ENCODE results near the gene RASGRP4. TPM values are rescaled to one million over a fixed set of nuclear protein-coding genes. Genes with fewer than 3 reads are reported as not detected.

Gene RASGRP4, protein sequence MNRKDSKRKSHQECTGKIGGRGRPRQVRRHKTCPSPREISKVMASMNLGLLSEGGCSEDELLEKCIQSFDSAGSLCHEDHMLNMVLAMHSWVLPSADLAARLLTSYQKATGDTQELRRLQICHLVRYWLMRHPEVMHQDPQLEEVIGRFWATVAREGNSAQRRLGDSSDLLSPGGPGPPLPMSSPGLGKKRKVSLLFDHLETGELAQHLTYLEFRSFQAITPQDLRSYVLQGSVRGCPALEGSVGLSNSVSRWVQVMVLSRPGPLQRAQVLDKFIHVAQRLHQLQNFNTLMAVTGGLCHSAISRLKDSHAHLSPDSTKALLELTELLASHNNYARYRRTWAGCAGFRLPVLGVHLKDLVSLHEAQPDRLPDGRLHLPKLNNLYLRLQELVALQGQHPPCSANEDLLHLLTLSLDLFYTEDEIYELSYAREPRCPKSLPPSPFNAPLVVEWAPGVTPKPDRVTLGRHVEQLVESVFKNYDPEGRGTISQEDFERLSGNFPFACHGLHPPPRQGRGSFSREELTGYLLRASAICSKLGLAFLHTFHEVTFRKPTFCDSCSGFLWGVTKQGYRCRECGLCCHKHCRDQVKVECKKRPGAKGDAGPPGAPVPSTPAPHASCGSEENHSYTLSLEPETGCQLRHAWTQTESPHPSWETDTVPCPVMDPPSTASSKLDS
- total RNA-seq: 1 to 10 TPM; 1.0 to 1.4 TPM

DNA sequence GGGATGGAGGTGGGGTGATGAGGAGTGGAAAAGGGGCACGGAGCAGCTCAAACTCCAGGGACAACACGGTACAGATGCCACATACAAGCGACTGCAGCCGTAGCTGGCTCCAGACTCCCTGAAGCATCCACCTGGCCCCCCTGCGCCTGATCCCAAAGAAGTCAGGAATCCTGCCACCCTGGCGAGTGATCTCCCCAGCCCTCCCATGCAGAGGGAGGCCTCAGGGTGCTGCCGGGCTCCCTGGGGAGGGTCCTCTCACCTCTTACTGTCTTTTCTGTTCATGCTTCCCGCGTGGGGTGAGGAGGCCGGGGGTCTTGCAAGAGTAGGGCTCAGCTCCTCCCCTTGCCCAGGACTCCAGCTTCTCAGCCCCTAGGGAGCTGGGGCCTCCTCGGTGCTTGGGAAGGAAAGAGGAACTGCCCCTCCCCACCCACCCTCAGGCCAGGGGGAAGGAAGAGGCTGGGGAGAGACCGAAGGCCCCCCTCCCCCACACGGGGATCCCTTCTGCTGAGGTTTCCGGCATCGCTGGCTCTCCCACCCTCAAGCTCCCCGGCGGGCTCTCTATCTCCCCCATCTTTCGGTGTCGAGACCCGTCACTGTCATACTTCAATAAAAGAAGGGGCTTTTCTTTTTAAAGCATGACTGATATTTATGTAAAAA, at the start of gene RASGRP4:
Gene RASGRP4, minus strand, starts transcription at position 410 of the 657 bp plus-strand sequence. Its CDS starts 128 bp downstream, at position 282.

DNA sequence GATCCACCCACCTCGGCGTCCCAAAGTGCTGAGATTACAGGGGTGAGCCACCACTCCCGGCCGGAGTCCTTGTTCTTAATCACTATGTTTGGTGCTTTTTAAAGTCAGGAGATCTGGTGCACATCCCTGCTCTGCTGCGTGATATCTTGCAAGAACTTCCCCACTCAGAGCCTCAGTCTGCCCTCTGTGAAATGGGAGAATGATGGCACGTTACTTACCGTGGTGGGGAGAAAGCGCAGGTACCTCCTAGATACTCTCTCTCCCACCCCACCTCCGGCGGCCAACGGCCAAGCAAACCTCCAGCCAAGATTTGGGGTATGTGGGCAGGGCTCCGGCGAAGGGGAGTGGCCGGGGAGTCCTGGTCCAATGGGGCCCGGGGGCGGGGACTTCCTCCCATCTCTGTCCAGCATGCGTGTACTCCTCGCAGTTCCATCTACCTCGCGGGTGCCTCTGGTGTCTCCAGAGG, 7.3 kb upstream of the RASGRP4 start, which contains the start of gene RYR1:
Gene RYR1, plus strand, starts transcription at position 424 of the 466 bp plus-strand sequence. CDS start 139 bp downstream, outside the sequence.

DNA sequence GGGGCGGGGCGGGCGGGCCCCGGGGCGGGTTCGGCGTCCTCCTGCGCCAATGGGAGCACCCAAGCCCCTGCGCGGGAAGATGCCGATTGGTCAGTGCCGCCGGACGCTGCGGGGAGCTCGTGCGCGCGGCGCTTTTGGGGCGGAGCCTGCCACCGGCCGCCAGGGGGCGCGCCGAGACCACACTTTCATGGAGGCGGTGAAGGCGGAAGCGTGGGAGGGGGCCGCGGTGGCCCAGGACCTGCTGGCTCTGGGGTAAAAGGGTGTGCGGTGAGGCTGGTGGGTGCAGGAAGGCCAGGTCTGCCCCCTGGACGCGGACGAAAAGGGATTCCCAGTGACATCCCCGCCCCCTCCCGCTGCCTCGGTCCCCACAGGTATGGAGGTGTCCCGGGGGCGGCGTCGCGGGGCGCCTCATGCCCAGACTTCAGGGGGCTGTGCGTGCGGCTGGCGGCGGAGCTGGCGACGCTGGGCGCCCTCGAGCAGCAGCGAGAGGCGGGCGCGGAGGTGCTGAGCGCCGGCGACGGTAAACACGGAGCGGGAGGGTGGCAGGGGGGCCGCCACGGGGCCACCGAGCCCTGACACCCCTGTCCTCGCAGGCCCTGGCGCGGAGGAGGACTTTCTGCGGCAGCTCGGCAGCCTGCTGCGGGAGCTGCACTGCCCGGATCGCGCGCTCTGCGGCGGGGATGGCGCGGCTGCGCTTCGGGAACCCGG, 22.9 kb downstream of the RASGRP4 start, which contains the start of gene FAM98C:
Gene FAM98C, plus strand, starts transcription at position 127 of the 708 bp plus-strand sequence. Its CDS starts 61 bp downstream, at position 188.

DNA sequence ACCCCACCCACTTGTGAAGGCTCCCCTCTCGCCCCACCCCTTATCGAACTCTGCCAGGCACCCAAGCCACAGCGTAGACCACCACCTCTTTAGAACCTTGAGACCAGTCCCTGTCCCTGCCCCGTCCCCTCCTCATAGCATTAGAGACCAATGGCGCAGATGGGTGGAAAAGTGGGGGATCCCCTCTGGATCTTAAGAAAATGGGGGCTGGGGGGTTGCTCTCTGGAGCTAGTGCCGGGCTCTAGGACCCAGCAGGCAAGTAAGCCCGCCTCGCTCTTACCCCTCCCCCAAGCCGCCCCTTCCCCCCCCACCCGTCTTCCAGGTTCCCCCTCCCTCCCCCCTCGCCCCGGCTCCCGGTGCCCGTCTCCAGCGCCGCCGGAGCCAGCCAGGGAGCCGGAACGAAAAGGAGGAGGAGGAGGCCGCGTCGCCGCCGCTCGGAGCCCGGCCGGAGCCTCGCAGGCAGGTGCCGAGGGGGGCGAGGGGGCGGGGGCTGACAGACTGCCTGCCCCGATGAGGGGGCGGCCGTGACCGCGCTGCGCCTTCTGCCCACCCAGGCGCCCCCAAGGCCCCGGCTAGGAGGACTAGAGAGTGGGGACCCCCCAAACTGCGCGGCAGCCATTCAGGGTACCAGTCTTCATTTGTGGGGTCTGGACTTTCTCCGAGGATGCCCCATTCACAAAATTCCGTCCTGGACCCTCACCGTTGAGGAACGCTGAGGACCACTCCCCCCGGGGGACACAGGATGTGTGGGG, 37.5 kb downstream of the RASGRP4 start, which contains the start of gene SPRED3:
Gene SPRED3, plus strand, starts transcription at position 349 of the 752 bp plus-strand sequence. CDS start 1,606 bp downstream, outside the sequence.

DNA sequence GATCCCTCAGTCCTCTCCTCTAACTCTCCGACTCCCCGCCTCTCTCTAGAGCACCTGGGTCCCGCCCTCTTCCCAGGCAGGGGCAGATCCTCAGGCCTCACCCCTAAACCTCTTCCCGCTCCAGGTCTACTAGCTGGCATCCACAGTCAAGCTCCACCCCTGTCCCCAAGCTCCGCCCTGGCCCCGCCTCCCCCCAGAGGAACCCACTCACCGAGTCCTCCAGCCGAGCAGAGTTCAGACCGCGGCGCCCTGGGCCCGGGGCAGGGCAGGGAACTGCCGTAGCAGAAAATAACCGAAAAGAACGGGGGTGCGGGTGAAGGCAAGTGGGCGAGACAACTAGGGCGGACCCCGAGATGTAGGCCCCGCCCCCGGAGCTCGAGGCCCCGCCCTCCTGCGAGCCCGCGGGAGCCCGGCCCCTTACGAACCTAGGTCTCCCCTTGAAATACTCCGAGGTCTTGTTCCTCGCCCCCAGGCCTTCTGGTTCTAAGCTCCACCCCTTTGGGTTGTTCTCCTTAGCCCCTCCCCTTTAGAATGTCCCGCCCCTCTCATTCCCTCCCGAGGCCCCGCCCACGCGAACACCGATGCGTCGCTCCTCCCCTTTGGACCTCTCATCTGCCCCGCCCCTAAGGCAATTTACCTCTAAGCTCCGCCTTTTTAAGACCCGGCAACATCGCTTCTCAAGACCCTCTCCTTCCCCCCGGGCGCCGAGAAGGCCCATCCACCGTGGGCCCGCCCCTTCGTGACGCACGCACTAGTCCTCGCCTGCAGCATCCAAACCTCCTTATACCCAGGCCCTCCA, 38.3 kb downstream of the RASGRP4 start, which contains the start of gene GGN:
Gene GGN, minus strand, starts transcription at position 485 of the 799 bp plus-strand sequence. CDS start 773 bp downstream, outside the sequence.

DNA sequence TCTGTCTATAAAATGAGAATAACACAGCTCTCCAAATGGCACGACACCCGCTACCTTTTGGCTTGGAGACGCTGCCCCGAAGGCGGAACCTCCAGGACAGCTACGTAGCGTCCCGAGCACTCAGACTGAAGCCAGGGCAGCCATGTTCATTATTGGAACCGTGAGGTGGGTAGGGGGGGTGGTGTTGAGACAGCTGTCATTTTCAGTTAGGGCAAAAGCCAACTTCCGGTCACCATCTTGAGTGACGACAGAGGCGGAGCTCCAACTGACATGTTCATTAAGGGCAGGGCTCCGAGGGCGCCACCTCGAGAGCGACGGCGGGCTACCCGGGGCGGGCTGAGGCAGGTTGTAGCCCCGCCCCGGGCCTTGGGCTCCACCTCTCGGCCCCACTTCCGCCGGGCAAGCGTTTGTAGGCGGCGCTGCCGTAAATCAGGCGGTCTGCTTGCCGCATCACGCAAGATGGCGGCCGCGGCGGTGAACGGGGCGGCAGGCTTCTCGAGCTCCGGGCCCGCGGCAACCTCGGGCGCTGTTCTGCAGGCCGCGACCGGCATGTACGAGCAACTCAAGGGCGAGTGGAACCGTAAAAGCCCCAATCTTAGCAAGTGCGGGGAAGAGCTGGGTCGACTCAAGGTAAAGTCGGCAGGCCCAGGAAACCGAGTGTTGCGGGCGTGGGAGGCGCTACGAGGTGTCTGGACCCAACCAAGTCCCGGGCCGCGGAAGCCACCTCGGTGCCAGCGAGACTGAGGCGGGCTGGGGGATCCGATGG, 51.5 kb downstream of the RASGRP4 start, which contains the start of gene PSMD8:
Gene PSMD8, plus strand, starts transcription at position 240 of the 766 bp plus-strand sequence. Its CDS starts 31 bp downstream, at position 271.

Other genes starting within 250 kb of the RASGRP4 start
- 1 to 10 TPM in 1 of 2 experiments, under 1 TPM in 1; 0.51 to 1.0 TPM for gene DPF1, start 202.0 kb downstream of the RASGRP4 start, total RNA-seq
- gene PPP1R14A, start 169.8 kb downstream of the RASGRP4 start, total RNA-seq: not detected
- 10 to 100 TPM; 12.6 to 12.7 TPM for gene SPINT2, start 161.6 kb downstream of the RASGRP4 start, total RNA-seq
- gene C19orf33, start 122.0 kb downstream of the RASGRP4 start, total RNA-seq: not detected
- gene YIF1B, start 110.3 kb downstream of the RASGRP4 start, total RNA-seq: 10 to 100 TPM; 54.9 to 60.0 TPM
- gene KCNK6, start 106.4 kb downstream of the RASGRP4 start, total RNA-seq: 10 to 100 TPM; 13.5 to 14.5 TPM
- 1 to 10 TPM; 4.4 to 4.7 TPM for gene CATSPERG, start 90.4 kb downstream of the RASGRP4 start, total RNA-seq
- gene PSMD8, start 51.6 kb downstream of the RASGRP4 start, total RNA-seq: 100 to 1,000 TPM; 143 to 145 TPM
- gene GGN, start 38.2 kb downstream of the RASGRP4 start, total RNA-seq: under 1 TPM; 0.12 to 0.18 TPM
- 1 to 10 TPM; 1.8 to 2.6 TPM for gene SPRED3, start 37.5 kb downstream of the RASGRP4 start, total RNA-seq
- 10 to 100 TPM; 29.4 to 32.9 TPM for gene FAM98C, start 23.1 kb downstream of the RASGRP4 start, total RNA-seq
- gene RYR1, start 7.5 kb upstream of the RASGRP4 start, total RNA-seq: 1 to 10 TPM; 1.2 to 1.8 TPM
- gene MAP4K1, start 191.7 kb upstream of the RASGRP4 start, total RNA-seq: 100 to 1,000 TPM; 273 to 278 TPM
- gene EIF3K, start 193.0 kb upstream of the RASGRP4 start, total RNA-seq: 100 to 1,000 TPM; 379 to 392 TPM
- 100 to 1,000 TPM; 316 to 318 TPM for gene ACTN4, start 221.4 kb upstream of the RASGRP4 start, total RNA-seq